Hematopoietic multipotent progenitor cell treated with erythropoietin and hydrocortisone succinate and interleukin-3 and kit ligand, for 15 days (in vitro differentiated cells): ENCODE data around the gene SYT9.

Source experiments
- DNase-seq: peaks from one replicate; pipeline ENCODE4 v3.0.0-alpha.2; 2015; ENCODE audit warnings: low spot score

The SYT9 gene

GRCh38 chr11:7341551-7341950 lies 89.8 kb downstream of the SYT9 start:
- no peak for DNase-seq

- DNase-seq: no peak
These were observed 96.1 kb downstream of the SYT9 start for GRCh38 chr11:7347611-7348431.

GRCh38 chr11:7348432-7349304 lies 97.0 kb downstream of the SYT9 start:
- no peak for DNase-seq

- DNase-seq: no peak
These were observed 99.5 kb downstream of the SYT9 start for GRCh38 chr11:7351228-7351627.

- DNase-seq: no peak
These were observed 101.4 kb downstream of the SYT9 start for GRCh38 chr11:7353100-7353499.

GRCh38 chr11:7364660-7365059 lies 113.0 kb downstream of the SYT9 start:
- no peak for DNase-seq

GRCh38 chr11:7367803-7368202 lies 116.1 kb downstream of the SYT9 start:
- no peak for DNase-seq

GRCh38 chr11:7376386-7376785 lies 124.7 kb downstream of the SYT9 start:
- no peak for DNase-seq

- DNase-seq: no peak
These were observed 130.2 kb downstream of the SYT9 start for GRCh38 chr11:7381937-7382336.

GRCh38 chr11:7383406-7383805 lies 131.7 kb downstream of the SYT9 start:
- no peak for DNase-seq

GRCh38 chr11:7384691-7385090 lies 133.0 kb downstream of the SYT9 start:
- no peak for DNase-seq

- no peak for DNase-seq
These were observed 133.8 kb downstream of the SYT9 start for GRCh38 chr11:7385532-7385931.

GRCh38 chr11:7413961-7414915 lies 162.5 kb downstream of the SYT9 start:
- no peak for DNase-seq

GRCh38 chr11:7414973-7415817 lies 163.5 kb downstream of the SYT9 start:
- DNase-seq: no peak

GRCh38 chr11:7416080-7416479 lies 164.4 kb downstream of the SYT9 start:
- DNase-seq: no peak

GRCh38 chr11:7417328-7417727 lies 165.6 kb downstream of the SYT9 start:
- DNase-seq: no peak

GRCh38 chr11:7418061-7418460 lies 166.4 kb downstream of the SYT9 start:
- DNase-seq: no peak

- no peak for DNase-seq
These were observed 167.2 kb downstream of the SYT9 start for GRCh38 chr11:7418906-7419305.

- DNase-seq: no peak
These were observed 169.4 kb downstream of the SYT9 start for GRCh38 chr11:7421136-7421535.

GRCh38 chr11:7422544-7423331 lies 171.0 kb downstream of the SYT9 start:
- no peak for DNase-seq
